Measurements from ENCODE around the gene MEX3D. TPM values are rescaled to one million over a fixed set of nuclear protein-coding genes. Genes with fewer than 3 reads are reported as not detected.

The MEX3D gene
- total RNA-seq, 1 experiment from 2014 or later = 70.4 TPM

- Histone ChIP-seq H2AK5ac (ENCODE audit: insufficient read length, low read length) (no peak overlapping the region), H3K23ac (ENCODE audit: insufficient read length, low read depth, low read length) (no peak overlapping the region), H2BK12ac (ENCODE audit: insufficient read length, low read depth, low read length) (no peak overlapping the region), H3K56ac (ENCODE audit: insufficient read length, low read depth, low read length) (no peak overlapping the region), H4K8ac (replicated peaks; ENCODE audit: insufficient read length, low read depth, low read length) (no peak overlapping the region), H3K27ac (ENCODE audit: insufficient read length, low read depth, low read length) (no peak overlapping the region), H3K9ac (ENCODE audit: extremely low read depth, insufficient read length, low read length) (no peak overlapping the region), H3K4ac (ENCODE audit: low read depth, low read length) (no peak overlapping the region), H3K4me1 (ENCODE audit: insufficient read depth, low read length) (no peaks in the 10 kb centered on the region), H3K79me1 (ENCODE audit: insufficient read depth, low read depth, low read length, poor library complexity, severe bottlenecking) (no peaks in the 10 kb centered on the region), H3K23me2 (ENCODE audit: insufficient read length, low read depth, low read length, poor library complexity, severe bottlenecking) (peaks cover 11% of the 10 kb centered on the region), H3K18ac (ENCODE audit: insufficient read length, low read depth, low read length) (no peak overlapping the region), H3T11ph (ENCODE audit: low read length) (no peak overlapping the region), H2BK15ac (ENCODE audit: low read depth, low read length) (no peak overlapping the region), H3K79me2 (ENCODE audit: insufficient read depth, low read length) (no peaks in the 10 kb centered on the region), H3K27me3 (ENCODE audit: insufficient read depth, low read length) (no peaks in the 10 kb centered on the region; the same call in 1 of the 2 replicates), H2AFZ (ENCODE audit: low read length) (no peak overlapping the region), H4K91ac (ENCODE audit: insufficient read length, low read depth, low read length) (no peak overlapping the region), H2BK120ac (ENCODE audit: low read depth, low read length, poor library complexity, severe bottlenecking) (no peak overlapping the region), H3K4me2 (ENCODE audit: insufficient read depth, insufficient read length, low read length) (peak overlapping the region; percentile 14), H3K9me3 (ENCODE audit: control insufficient read depth, low read depth, low read length) (no peaks in the 10 kb centered on the region), H4K5ac (ENCODE audit: insufficient read length, low read depth, low read length) (no peak overlapping the region), H3K14ac (ENCODE audit: insufficient read depth, low read length) (no peak overlapping the region; the same call in 1 of the 2 replicates), H2BK5ac (ENCODE audit: insufficient read length, low read length) (no peak overlapping the region), H2BK20ac (ENCODE audit: low read depth, low read length, poor library complexity, severe bottlenecking) (no peak overlapping the region), H4K20me1 (ENCODE audit: control insufficient read depth, insufficient read depth, insufficient read length) (no peaks in the 10 kb centered on the region)
- peak overlapping the region in 1 of 2 experiments; percentile 96; a peak in 2 of 5 replicates for H3K4me3 Mint-ChIP-seq
- no peak for TF ChIP-seq CTCF (conservative IDR thresholded peaks at IDR 0.05)
- no peaks in the 10 kb centered on the region for H3K36me3 Mint-ChIP-seq (ENCODE audit: insufficient read depth in 1 of 3, low read depth in 3 of 3)
- WGBS (ENCODE audit: extremely low coverage, insufficient read length, low lambda C conversion rate) = no CpG with 5 or more reads among the region's 23 CpGs
- H3K4me1 Mint-ChIP-seq = peaks cover 13 to 23% of the 10 kb centered on the region in 2 experiments
- peaks cover 71% of the 10 kb centered on the region for H3K27me3 Mint-ChIP-seq (ENCODE audit: low read depth)
- no peak for DNase-seq
- no peak overlapping the region for H3K27ac Mint-ChIP-seq
- peaks cover 0 to 4% of the 10 kb centered on the region in 2 experiments; a peak in 1 of 5 replicates for H3K9me3 Mint-ChIP-seq
These were observed 60.9 kb downstream of the MEX3D start for GRCh38 chr19:1507192-1507660.
